ENCODE data around the gene OXLD1.

OXLD1 gene

DNA sequence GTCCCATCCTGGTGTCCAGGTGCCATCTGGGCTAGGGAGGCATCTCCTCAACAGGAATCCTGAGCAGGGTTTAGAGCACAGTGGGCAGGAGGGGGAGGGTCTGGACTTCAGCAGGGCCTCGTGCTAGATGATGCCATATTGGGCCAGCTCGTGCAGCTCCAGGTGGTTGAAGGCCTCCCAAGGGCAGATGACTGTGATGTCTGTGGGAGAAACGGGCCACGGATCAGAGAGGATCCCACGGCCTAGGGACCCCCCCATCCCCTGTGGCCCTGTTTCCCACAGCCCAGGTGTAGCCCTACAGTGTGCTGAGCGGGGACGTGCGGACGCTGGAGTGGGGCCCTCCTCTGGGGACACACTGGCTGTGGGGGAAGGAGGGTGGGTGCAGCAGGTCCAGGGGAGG, 15.5 kb downstream of the OXLD1 start:
- peaks cover 15% of the 10 kb centered on the region for H3K27me3 ChIP-seq (ENCODE audit: insufficient read depth, low read length)
- no CpG with 5 or more reads among the region's 9 CpGs for WGBS (ENCODE audit: extremely low coverage, insufficient coverage, insufficient read length)
- peaks cover 17% of the 10 kb centered on the region for H3K9me3 ChIP-seq (ENCODE audit: insufficient read depth, low read depth, low read length)
- H3K36me3 ChIP-seq (ENCODE audit: control insufficient read depth in 1 of 2, insufficient read depth in 2 of 2, low read length in 2 of 2) = no peaks in the 10 kb centered on the region
- no peak overlapping the region for H2AFZ ChIP-seq (ENCODE audit: insufficient read depth, low read length, poor library complexity)
- H3K4me2 ChIP-seq (ENCODE audit: low read length) = no peak overlapping the region
- no peak for DNase-seq
- no peak overlapping the region for H2BK12ac ChIP-seq (ENCODE audit: low read length)
- no peak overlapping the region for H3K23ac ChIP-seq (ENCODE audit: low read length)
- no peaks in the 10 kb centered on the region for H3K79me2 ChIP-seq (ENCODE audit: control insufficient read depth, insufficient read depth, low read length, poor library complexity)
- no peaks in the 10 kb centered on the region for H3K79me1 ChIP-seq (ENCODE audit: low read length)
- no peak overlapping the region for H4K91ac ChIP-seq (ENCODE audit: low read depth, low read length)
- H3K18ac ChIP-seq (ENCODE audit: low read length) = no peak overlapping the region
- H2AK5ac ChIP-seq (ENCODE audit: low read length) = no peak overlapping the region
- H2BK5ac ChIP-seq (ENCODE audit: low read depth, low read length, poor library complexity) = no peak overlapping the region
- no peak overlapping the region for H2BK120ac ChIP-seq (ENCODE audit: insufficient read depth, low read length, poor library complexity)
- H3K4me1 ChIP-seq (ENCODE audit: control insufficient read depth in 1 of 2, insufficient read depth in 2 of 2, low read length in 2 of 2) = peaks cover 0 to 4% of the 10 kb centered on the region in 2 experiments
- H3K14ac ChIP-seq (ENCODE audit: low read length) = no peak overlapping the region
- no peak overlapping the region for H3K9ac ChIP-seq (ENCODE audit: low read length)
- no peak overlapping the region for H3K27ac ChIP-seq (ENCODE audit: low read depth, low read length)
- no peak overlapping the region for H4K8ac ChIP-seq (ENCODE audit: low read depth, low read length)
- H4K12ac ChIP-seq (ENCODE audit: low read depth, low read length) = no peak overlapping the region
- H3K4ac ChIP-seq (ENCODE audit: low read depth, low read length) = no peak overlapping the region
- H3K4me3 ChIP-seq (ENCODE audit: low read depth, low read length) = no peak overlapping the region

DNA sequence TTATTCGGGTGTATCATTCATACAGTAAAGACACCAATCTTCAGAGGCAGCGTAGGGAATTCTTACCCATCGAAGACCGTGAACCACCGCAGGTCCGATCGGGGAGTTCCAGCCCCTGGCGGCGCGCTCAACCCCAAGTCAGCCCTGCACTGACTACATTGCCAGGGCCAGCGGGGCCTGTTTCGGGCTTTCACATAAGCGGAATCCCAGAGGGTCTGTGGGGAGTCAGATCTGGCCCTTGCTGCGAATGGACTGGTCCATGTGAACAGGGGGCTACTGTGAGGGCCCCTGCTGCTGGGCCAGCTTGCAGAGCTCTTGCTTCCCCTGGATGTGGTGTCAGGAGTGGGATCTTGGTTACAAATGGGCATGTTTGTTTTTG, 17.7 kb downstream of the OXLD1 start:
- Histone ChIP-seq H3K14ac (ENCODE audit: low read length) (no peak overlapping the region), H3K9ac (ENCODE audit: low read length) (no peak overlapping the region), H2BK5ac (ENCODE audit: low read depth, low read length, poor library complexity) (no peak overlapping the region), H2AK5ac (ENCODE audit: low read length) (no peak overlapping the region), H4K12ac (ENCODE audit: low read depth, low read length) (no peak overlapping the region), H3K18ac (ENCODE audit: low read length) (no peak overlapping the region), H3K79me2 (ENCODE audit: control insufficient read depth, insufficient read depth, low read length, poor library complexity) (no peaks in the 10 kb centered on the region), H3K27me3 (ENCODE audit: insufficient read depth, low read length) (peaks cover 15% of the 10 kb centered on the region), H3K4me2 (ENCODE audit: low read length) (no peak overlapping the region), H3K4me1 (ENCODE audit: control insufficient read depth in 1 of 2, insufficient read depth in 2 of 2, low read length in 2 of 2) (peaks cover 0 to 4% of the 10 kb centered on the region in 2 experiments), H3K79me1 (ENCODE audit: low read length) (no peaks in the 10 kb centered on the region), H2BK12ac (ENCODE audit: low read length) (no peak overlapping the region), H3K36me3 (ENCODE audit: control insufficient read depth in 1 of 2, insufficient read depth in 2 of 2, low read length in 2 of 2) (no peaks in the 10 kb centered on the region), H4K91ac (ENCODE audit: low read depth, low read length) (no peak overlapping the region), H2BK120ac (ENCODE audit: insufficient read depth, low read length, poor library complexity) (no peak overlapping the region), H3K27ac (ENCODE audit: low read depth, low read length) (no peak overlapping the region), H2AFZ (ENCODE audit: insufficient read depth, low read length, poor library complexity) (no peak overlapping the region), H3K23ac (ENCODE audit: low read length) (no peak overlapping the region), H4K8ac (ENCODE audit: low read depth, low read length) (no peak overlapping the region), H3K4ac (ENCODE audit: low read depth, low read length) (no peak overlapping the region), H3K9me3 (ENCODE audit: insufficient read depth, low read depth, low read length) (peaks cover 17% of the 10 kb centered on the region), H3K4me3 (ENCODE audit: low read depth, low read length) (no peak overlapping the region)
- WGBS (ENCODE audit: extremely low coverage, insufficient coverage, insufficient read length) = no CpG with 5 or more reads among the region's 14 CpGs
- no peak for DNase-seq

- H3K4me3 ChIP-seq (ENCODE audit: low read depth, low read length) = no peak overlapping the region
- peaks cover 17% of the 10 kb centered on the region for H3K9me3 ChIP-seq (ENCODE audit: insufficient read depth, low read depth, low read length)
- no CpG with 5 or more reads among the region's 78 CpGs for WGBS (ENCODE audit: extremely low coverage, insufficient coverage, insufficient read length)
- no peak overlapping the region for H2BK12ac ChIP-seq (ENCODE audit: low read length)
- peak in 1 of 2 donors; percentile 35 for DNase-seq
- H3K18ac ChIP-seq (ENCODE audit: low read length) = no peak overlapping the region
- H3K4me1 ChIP-seq (ENCODE audit: control insufficient read depth in 1 of 2, insufficient read depth in 2 of 2, low read length in 2 of 2) = peaks cover 0 to 4% of the 10 kb centered on the region in 2 experiments
- H3K27ac ChIP-seq (ENCODE audit: low read depth, low read length) = no peak overlapping the region
- no peaks in the 10 kb centered on the region for H3K79me2 ChIP-seq (ENCODE audit: control insufficient read depth, insufficient read depth, low read length, poor library complexity)
- no peak overlapping the region for H2AFZ ChIP-seq (ENCODE audit: insufficient read depth, low read length, poor library complexity)
- H3K23ac ChIP-seq (ENCODE audit: low read length) = no peak overlapping the region
- H3K14ac ChIP-seq (ENCODE audit: low read length) = no peak overlapping the region
- H4K91ac ChIP-seq (ENCODE audit: low read depth, low read length) = no peak overlapping the region
- no peak overlapping the region for H3K4ac ChIP-seq (ENCODE audit: low read depth, low read length)
- H3K27me3 ChIP-seq (ENCODE audit: insufficient read depth, low read length) = peaks cover 15% of the 10 kb centered on the region
- H3K36me3 ChIP-seq (ENCODE audit: control insufficient read depth in 1 of 2, insufficient read depth in 2 of 2, low read length in 2 of 2) = no peaks in the 10 kb centered on the region
- no peaks in the 10 kb centered on the region for H3K79me1 ChIP-seq (ENCODE audit: low read length)
- H2AK5ac ChIP-seq (ENCODE audit: low read length) = no peak overlapping the region
- no peak overlapping the region for H2BK5ac ChIP-seq (ENCODE audit: low read depth, low read length, poor library complexity)
- no peak overlapping the region for H3K4me2 ChIP-seq (ENCODE audit: low read length)
- H4K8ac ChIP-seq (ENCODE audit: low read depth, low read length) = no peak overlapping the region
- no peak overlapping the region for H2BK120ac ChIP-seq (ENCODE audit: insufficient read depth, low read length, poor library complexity)
- H3K9ac ChIP-seq (ENCODE audit: low read length) = no peak overlapping the region
- no peak overlapping the region for H4K12ac ChIP-seq (ENCODE audit: low read depth, low read length)
These were observed 18.2 kb downstream of the OXLD1 start for GRCh38 chr17:81648013-81648706.

DNA sequence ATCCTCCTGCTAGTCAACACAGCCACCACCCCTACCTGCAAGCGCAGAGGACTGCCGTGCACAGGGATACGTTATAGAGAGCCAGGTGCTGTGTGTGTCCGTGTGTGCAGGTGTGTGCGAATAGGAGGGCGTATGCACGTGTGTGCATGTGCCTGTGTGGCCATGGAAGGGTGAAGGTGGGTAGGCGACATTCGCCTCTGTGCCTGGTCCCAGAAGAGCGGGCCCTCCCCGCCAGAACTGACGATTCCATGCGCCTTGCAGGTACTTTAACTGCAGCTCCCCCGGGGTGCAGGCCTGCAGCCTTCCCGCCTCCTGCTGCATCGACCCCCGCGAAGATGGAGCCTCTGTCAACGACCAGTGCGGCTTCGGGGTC, 18.8 kb downstream of the OXLD1 start:
- Histone ChIP-seq H3K36me3 (ENCODE audit: control insufficient read depth in 1 of 2, insufficient read depth in 2 of 2, low read length in 2 of 2) (no peaks in the 10 kb centered on the region), H2BK12ac (ENCODE audit: low read length) (no peak overlapping the region), H3K4me2 (ENCODE audit: low read length) (no peak overlapping the region), H4K91ac (ENCODE audit: low read depth, low read length) (no peak overlapping the region), H3K4me1 (ENCODE audit: control insufficient read depth in 1 of 2, insufficient read depth in 2 of 2, low read length in 2 of 2) (peaks cover 0 to 2% of the 10 kb centered on the region in 2 experiments), H2BK120ac (ENCODE audit: insufficient read depth, low read length, poor library complexity) (no peak overlapping the region), H3K4ac (ENCODE audit: low read depth, low read length) (no peak overlapping the region), H3K14ac (ENCODE audit: low read length) (no peak overlapping the region), H3K9me3 (ENCODE audit: insufficient read depth, low read depth, low read length) (peaks cover 17% of the 10 kb centered on the region), H3K23ac (ENCODE audit: low read length) (no peak overlapping the region), H2BK5ac (ENCODE audit: low read depth, low read length, poor library complexity) (no peak overlapping the region), H3K79me1 (ENCODE audit: low read length) (no peaks in the 10 kb centered on the region), H3K9ac (ENCODE audit: low read length) (no peak overlapping the region), H4K8ac (ENCODE audit: low read depth, low read length) (no peak overlapping the region), H3K18ac (ENCODE audit: low read length) (no peak overlapping the region), H2AFZ (ENCODE audit: insufficient read depth, low read length, poor library complexity) (no peak overlapping the region), H3K27me3 (ENCODE audit: insufficient read depth, low read length) (peaks cover 15% of the 10 kb centered on the region), H2AK5ac (ENCODE audit: low read length) (no peak overlapping the region), H4K12ac (ENCODE audit: low read depth, low read length) (no peak overlapping the region), H3K79me2 (ENCODE audit: control insufficient read depth, insufficient read depth, low read length, poor library complexity) (no peaks in the 10 kb centered on the region), H3K27ac (ENCODE audit: low read depth, low read length) (no peak overlapping the region), H3K4me3 (ENCODE audit: low read depth, low read length) (no peak overlapping the region)
- no peak for DNase-seq
- no CpG with 5 or more reads among the region's 21 CpGs for WGBS (ENCODE audit: extremely low coverage, insufficient coverage, insufficient read length)
